A673 (cell line): ENCODE data around the gene MRPL28.

Source experiments
- EZH2 ChIP-seq: fragments of 200-600 bp; sonication (generic); IDR thresholded peaks from 2 replicates; pipeline ENCODE4 v1.6.1; 2017; ENCODE audit warnings: borderline replicate concordance, low read depth, mild to moderate bottlenecking, mixed read lengths, antibody characterized with exemption, low read length; ENCODE audit not compliant: poor library complexity, severe bottlenecking
- TF ChIP-seq, protein P1 (sequence below): fragments of 300-800, 200-600 bp; sonication (generic); conservative IDR thresholded peaks from 2 replicates; pipeline ENCODE4 v1.5.1; 2017; ENCODE audit warnings: low read depth, mild to moderate bottlenecking, antibody characterized with exemption, low read length, moderate library complexity, mixed read lengths

DNA sequence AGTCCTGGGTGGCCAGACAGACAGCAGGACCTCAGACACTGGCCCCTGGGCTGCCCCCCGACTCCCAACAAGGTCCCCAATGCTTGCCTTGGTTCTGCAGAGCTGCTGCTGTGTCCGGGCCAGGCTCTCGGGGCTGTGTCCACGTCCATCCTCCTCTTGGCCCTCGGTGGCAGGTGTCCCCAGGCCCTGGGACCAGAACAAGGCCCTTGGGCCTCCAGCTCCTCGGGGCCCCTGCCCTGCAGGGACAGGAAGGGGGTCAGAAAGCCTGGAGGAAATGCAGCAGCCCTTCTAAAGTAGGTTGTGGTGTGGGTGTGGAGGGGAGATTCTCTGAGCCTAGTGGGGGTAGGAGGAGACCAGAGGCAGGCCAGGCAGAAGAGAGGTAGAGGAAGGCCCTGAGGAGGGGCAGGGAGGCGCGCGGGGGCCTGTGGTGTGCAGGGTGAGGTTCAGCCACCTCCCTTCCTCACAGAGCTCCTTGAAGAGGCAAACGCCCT, 15.3 kb downstream of the MRPL28 start:
- TF ChIP-seq, protein P1, sequence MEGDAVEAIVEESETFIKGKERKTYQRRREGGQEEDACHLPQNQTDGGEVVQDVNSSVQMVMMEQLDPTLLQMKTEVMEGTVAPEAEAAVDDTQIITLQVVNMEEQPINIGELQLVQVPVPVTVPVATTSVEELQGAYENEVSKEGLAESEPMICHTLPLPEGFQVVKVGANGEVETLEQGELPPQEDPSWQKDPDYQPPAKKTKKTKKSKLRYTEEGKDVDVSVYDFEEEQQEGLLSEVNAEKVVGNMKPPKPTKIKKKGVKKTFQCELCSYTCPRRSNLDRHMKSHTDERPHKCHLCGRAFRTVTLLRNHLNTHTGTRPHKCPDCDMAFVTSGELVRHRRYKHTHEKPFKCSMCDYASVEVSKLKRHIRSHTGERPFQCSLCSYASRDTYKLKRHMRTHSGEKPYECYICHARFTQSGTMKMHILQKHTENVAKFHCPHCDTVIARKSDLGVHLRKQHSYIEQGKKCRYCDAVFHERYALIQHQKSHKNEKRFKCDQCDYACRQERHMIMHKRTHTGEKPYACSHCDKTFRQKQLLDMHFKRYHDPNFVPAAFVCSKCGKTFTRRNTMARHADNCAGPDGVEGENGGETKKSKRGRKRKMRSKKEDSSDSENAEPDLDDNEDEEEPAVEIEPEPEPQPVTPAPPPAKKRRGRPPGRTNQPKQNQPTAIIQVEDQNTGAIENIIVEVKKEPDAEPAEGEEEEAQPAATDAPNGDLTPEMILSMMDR, result no peak
- no peak for TF ChIP-seq EZH2
